Fibroblast of lung (primary cell): ENCODE measurements around the gene NR2C2.

Experiments
- CTCF ChIP-seq, 2 donors: IDR thresholded peaks in 1 of 2; conservative IDR thresholded peaks in 1 of 2; 1 replicate in 1 of 2; 2 replicates in 1 of 2; pipeline ENCODE4 v1.5.1; 2011 to 2012; ENCODE audit warnings: low read length in 2 of 2, control low read depth in 1 of 2, inconsistent platforms in 1 of 2, low read depth in 1 of 2, mild to moderate bottlenecking in 1 of 2
- EZH2 ChIP-seq: IDR thresholded peaks from 2 replicates; pipeline ENCODE4 v1.5.1; 2012; ENCODE audit warnings: low read length, control low read depth, mild to moderate bottlenecking; ENCODE audit errors: missing control alignments

GRCh38 chr3:15038306-15038705, 90.9 kb downstream of the NR2C2 start:
- no peak for TF ChIP-seq CTCF (conservative IDR thresholded peaks at IDR 0.05 in 1 of 2, IDR thresholded peaks at IDR 0.05 in 1 of 2; ENCODE audit: low read depth in 1 of 2, low read length in 2 of 2)
- no peak for TF ChIP-seq EZH2
